CD14-positive monocyte (primary cell): ENCODE data around the gene ALAS2. TPM values are rescaled to one million over a fixed set of nuclear protein-coding genes. Genes with fewer than 3 reads are reported as not detected.

Experiments
- DNase-seq, 3 donors: peaks; one replicate each; pipeline ENCODE4 v3.0.0-alpha.2; 2011 to 2022
- H2AFZ ChIP-seq: 2 replicates; pipeline ENCODE4 v1.6.0; 2012; ENCODE audit warnings: mild to moderate bottlenecking, low read depth, low read length, inconsistent platforms; ENCODE audit not compliant: insufficient read depth, poor library complexity, severe bottlenecking
- H3K27ac ChIP-seq, 2 donors: 1 replicate in 1 of 2; 2 replicates in 1 of 2; pipeline ENCODE4 v1.5.1; 2012 to 2013; ENCODE audit warnings: low read length in 2 of 2, control low read depth in 1 of 2, inconsistent platforms in 1 of 2, low read depth in 1 of 2, mild to moderate bottlenecking in 1 of 2
- H3K27me3 ChIP-seq, 2 donors: one replicate each; pipeline versions ENCODE4 v1.6.0 to v1.6.1; 2011 to 2013; ENCODE audit warnings: low read length in 2 of 2; ENCODE audit not compliant: control insufficient read depth in 2 of 2, insufficient read depth in 2 of 2
- H3K36me3 ChIP-seq, 2 donors: replicated peaks in 1 of 2; 1 replicate in 1 of 2; 2 replicates in 1 of 2; pipeline versions ENCODE4 v1.5.1 to v1.6.1; 2012 to 2013; ENCODE audit warnings: low read length in 2 of 2, control low read depth in 1 of 2, inconsistent platforms in 1 of 2, mild to moderate bottlenecking in 1 of 2; ENCODE audit not compliant: insufficient read depth in 2 of 2, control insufficient read depth in 1 of 2
- H3K4me1 ChIP-seq, 2 donors: 1 replicate in 1 of 2; 2 replicates in 1 of 2; pipeline versions ENCODE4 v1.5.1 to v1.6.1; 2012 to 2013; ENCODE audit warnings: low read length in 2 of 2, control low read depth in 1 of 2, inconsistent platforms in 1 of 2, mild to moderate bottlenecking in 1 of 2, moderate library complexity in 1 of 2; ENCODE audit not compliant: insufficient read depth in 2 of 2, control insufficient read depth in 1 of 2
- H3K4me2 ChIP-seq: replicated peaks from 2 replicates; pipeline ENCODE3; 2012; ENCODE audit warnings: low read length, moderate library complexity, mild to moderate bottlenecking; ENCODE audit not compliant: poor library complexity, severe bottlenecking; ENCODE audit errors: extremely low read depth
- H3K4me3 ChIP-seq, 3 experiments: fragments of 200-600 bp in 1 of 3; sonication (generic) in 1 of 3; replicated peaks in 1 of 3; 1 replicate in 2 of 3; 2 replicates in 1 of 3; pipeline ENCODE4 v1.5.1; 2011 to 2013; ENCODE audit warnings: low read length in 3 of 3, mild to moderate bottlenecking in 3 of 3, control low read depth in 2 of 3, low read depth in 2 of 3, inconsistent platforms in 1 of 3, moderate library complexity in 1 of 3
- H3K79me2 ChIP-seq: 2 replicates; pipeline ENCODE4 v1.6.0; 2012; ENCODE audit warnings: mild to moderate bottlenecking, control low read depth, inconsistent platforms, low read length, moderate library complexity; ENCODE audit not compliant: insufficient read depth
- H3K9ac ChIP-seq: 2 replicates; pipeline ENCODE4 v1.6.0; 2017; ENCODE audit warnings: low read length, mild to moderate bottlenecking; ENCODE audit not compliant: insufficient read depth, poor library complexity, severe bottlenecking
- H3K9me3 ChIP-seq, 2 donors: replicated peaks in 1 of 2; 1 replicate in 1 of 2; 2 replicates in 1 of 2; pipeline versions ENCODE4 v1.5.1 to v1.6.1; 2012 to 2013; ENCODE audit warnings: low read length in 2 of 2, control low read depth in 1 of 2; ENCODE audit not compliant: control insufficient read depth in 1 of 2, insufficient read depth in 1 of 2
- H4K20me1 ChIP-seq: 2 replicates; pipeline ENCODE4 v1.6.0; 2012; ENCODE audit warnings: mild to moderate bottlenecking, low read length, control low read depth, moderate library complexity; ENCODE audit not compliant: insufficient read depth
- H3K27ac Mint-ChIP-seq, 7 donors: one replicate each; pipeline ENCODE4 v1.8.0; 2020; ENCODE audit warnings: mild to moderate bottlenecking in 7 of 7, mixed read lengths in 7 of 7, moderate library complexity in 6 of 7, inconsistent platforms in 2 of 7
- H3K27me3 Mint-ChIP-seq, 3 donors: one replicate each; pipeline ENCODE4 v1.8.0; 2021 to 2022; ENCODE audit warnings: low read depth in 3 of 3, mild to moderate bottlenecking in 3 of 3, mixed read lengths in 3 of 3, moderate library complexity in 3 of 3, inconsistent platforms in 1 of 3
- H3K36me3 Mint-ChIP-seq, 2 donors: one replicate each; pipeline ENCODE4 v1.8.0; 2020; ENCODE audit warnings: mixed read lengths in 2 of 2, inconsistent platforms in 1 of 2, mild to moderate bottlenecking in 1 of 2
- H3K4me1 Mint-ChIP-seq: one replicate; pipeline ENCODE4 v1.8.0; 2020; ENCODE audit warnings: mild to moderate bottlenecking, mixed read lengths
- H3K4me3 Mint-ChIP-seq, 2 donors: one replicate each; pipeline ENCODE4 v1.8.0; 2020; ENCODE audit warnings: mild to moderate bottlenecking in 2 of 2, mixed read lengths in 2 of 2, moderate library complexity in 1 of 2
- H3K9me3 Mint-ChIP-seq, 7 donors: one replicate each; pipeline ENCODE4 v1.8.0; 2020 to 2022; ENCODE audit warnings: mixed read lengths in 7 of 7, mild to moderate bottlenecking in 6 of 7, moderate library complexity in 6 of 7, inconsistent platforms in 2 of 7
- WGBS: methylation state at CpG from one replicate; pipeline ENCODE4 v1.1.5; 2013; ENCODE audit warnings: missing lambda C conversion rate; ENCODE audit not compliant: insufficient coverage; 5-methylcytosine and 5-hydroxymethylcytosine counted together
- intact Hi-C, 2 donors: fragments of 100-400 bp; cut with micrococcal nuclease; formaldehyde crosslinking; loops; one replicate each; pipeline versions ENCODE4 v1.15.0 to v1.15.1; 2023
- polyA plus RNA-seq, 3 donors: library from polyadenylated mRNA; depleted of rRNA in 1 of 3; unstranded in 2 of 3; stranded (reverse) in 1 of 3; fragments of 300-500 nt in 2 of 3; fragments of >200 nt in 1 of 3; fragmentation: Illumina TruSeq in 2 of 3; gene quantifications; 1 replicate in 2 of 3; 2 replicates in 1 of 3; pipeline ENCODE4 v1.2.3, GENCODE V29; 2012 to 2021
- TF ChIP-seq, protein P1 (sequence below): fragments of 200-600 bp; IDR thresholded peaks from one replicate; pipeline ENCODE4 v1.8.0; 2022; ENCODE audit warnings: antibody characterized with exemption, mild to moderate bottlenecking

Gene ALAS2
- polyA plus RNA-seq, 3 donors = 1.1 TPM; not detected in 2

DNA sequence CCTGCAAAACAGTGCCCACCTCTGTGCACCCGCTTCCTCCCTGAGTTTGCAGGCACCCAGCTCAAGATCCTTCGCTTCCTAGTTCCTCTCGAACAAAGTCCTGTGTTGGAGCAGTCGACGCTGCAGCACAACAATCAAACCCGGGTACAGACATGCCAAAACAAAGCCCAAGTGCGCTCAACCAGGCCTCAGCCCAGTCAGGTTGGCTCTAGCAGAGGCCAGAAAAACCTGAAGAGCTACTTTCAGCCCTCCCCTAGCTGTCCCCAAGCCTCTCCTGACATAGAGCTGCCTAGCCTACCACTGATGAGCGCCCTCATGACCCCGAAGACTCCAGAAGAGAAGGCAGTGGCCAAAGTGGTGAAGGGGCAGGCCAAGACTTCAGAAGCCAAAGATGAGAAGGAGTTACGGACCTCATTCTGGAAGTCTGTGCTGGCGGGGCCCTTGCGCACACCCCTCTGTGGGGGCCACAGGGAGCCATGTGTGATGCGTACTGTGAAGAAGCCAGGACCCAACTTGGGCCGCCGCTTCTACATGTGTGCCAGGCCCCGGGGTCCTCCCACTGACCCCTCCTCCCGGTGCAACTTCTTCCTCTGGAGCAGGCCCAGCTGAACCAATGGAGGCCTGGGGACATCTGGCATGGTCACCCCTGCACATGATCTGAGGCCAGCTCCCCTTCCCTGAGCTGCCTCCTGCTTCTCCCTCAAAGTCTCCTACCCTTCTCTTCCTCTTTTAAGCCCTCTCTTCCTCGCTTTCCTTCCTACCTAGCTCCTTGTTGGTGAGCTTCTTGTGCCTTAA lies 23.8 kb downstream of the ALAS2 start:
- TF ChIP-seq, protein P1, sequence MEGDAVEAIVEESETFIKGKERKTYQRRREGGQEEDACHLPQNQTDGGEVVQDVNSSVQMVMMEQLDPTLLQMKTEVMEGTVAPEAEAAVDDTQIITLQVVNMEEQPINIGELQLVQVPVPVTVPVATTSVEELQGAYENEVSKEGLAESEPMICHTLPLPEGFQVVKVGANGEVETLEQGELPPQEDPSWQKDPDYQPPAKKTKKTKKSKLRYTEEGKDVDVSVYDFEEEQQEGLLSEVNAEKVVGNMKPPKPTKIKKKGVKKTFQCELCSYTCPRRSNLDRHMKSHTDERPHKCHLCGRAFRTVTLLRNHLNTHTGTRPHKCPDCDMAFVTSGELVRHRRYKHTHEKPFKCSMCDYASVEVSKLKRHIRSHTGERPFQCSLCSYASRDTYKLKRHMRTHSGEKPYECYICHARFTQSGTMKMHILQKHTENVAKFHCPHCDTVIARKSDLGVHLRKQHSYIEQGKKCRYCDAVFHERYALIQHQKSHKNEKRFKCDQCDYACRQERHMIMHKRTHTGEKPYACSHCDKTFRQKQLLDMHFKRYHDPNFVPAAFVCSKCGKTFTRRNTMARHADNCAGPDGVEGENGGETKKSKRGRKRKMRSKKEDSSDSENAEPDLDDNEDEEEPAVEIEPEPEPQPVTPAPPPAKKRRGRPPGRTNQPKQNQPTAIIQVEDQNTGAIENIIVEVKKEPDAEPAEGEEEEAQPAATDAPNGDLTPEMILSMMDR = no peak
- Histone ChIP-seq H3K27me3 (no peaks in the 10 kb centered on the region), H3K79me2 (no peaks in the 10 kb centered on the region), H3K9ac (no peak overlapping the region), H3K4me1 (peaks cover 14 to 17% of the 10 kb centered on the region in 2 donors), H4K20me1 (no peaks in the 10 kb centered on the region), H3K4me3 (no peak overlapping the region), H3K9me3 (no peaks in the 10 kb centered on the region), H3K27ac (peak overlapping the region in 1 of 2 donors; percentile 7), H3K36me3 (peaks cover 46 to 50% of the 10 kb centered on the region in 2 donors), H3K4me2 (no peak overlapping the region), H2AFZ (no peak overlapping the region)
- peak overlapping the region in 2 of 7 donors; percentile 68 to 78 for H3K27ac Mint-ChIP-seq
- intact Hi-C loops = loop anchor here (10.0 kb wide), 3 partner anchors 158 to 362 kb away; partner anchors contain the start of gene MAGED2 (in 1 of the 2)
- H3K36me3 Mint-ChIP-seq = peaks cover 42 to 43% of the 10 kb centered on the region in 2 donors
- WGBS = 98% methylated on average over 11 of the region's 18 CpGs
- peaks cover 0 to 2% (median 0%) of the 10 kb centered on the region in 7 donors for H3K9me3 Mint-ChIP-seq
- no peak for DNase-seq
- peaks cover 0 to 3% (median 2%) of the 10 kb centered on the region in 3 donors for H3K27me3 Mint-ChIP-seq
- H3K4me1 Mint-ChIP-seq = peaks cover 13% of the 10 kb centered on the region
- H3K4me3 Mint-ChIP-seq = no peak overlapping the region

DNA sequence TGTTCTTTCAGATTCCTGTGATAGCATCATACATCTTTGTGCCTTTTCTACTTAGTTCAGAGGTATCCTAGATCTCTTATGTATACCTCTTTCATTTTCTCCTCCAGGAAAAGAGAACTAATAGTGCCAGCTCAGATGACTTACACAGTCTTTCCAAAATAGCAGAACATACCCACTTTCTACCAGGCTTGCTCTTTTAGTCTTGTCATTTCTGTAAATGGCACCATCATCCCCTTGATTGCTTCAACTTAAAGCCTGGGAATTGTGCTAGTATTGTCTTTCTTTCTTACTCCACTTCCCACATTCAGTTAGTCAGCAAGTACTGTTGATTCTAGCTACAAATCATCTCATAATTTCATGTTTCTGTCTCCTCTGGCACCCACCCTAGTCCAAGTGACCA lies 25.5 kb downstream of the ALAS2 start:
- Histone ChIP-seq H3K9ac (no peak overlapping the region), H3K4me3 (no peak overlapping the region), H4K20me1 (no peaks in the 10 kb centered on the region), H3K9me3 (no peaks in the 10 kb centered on the region), H3K36me3 (peaks cover 46 to 52% of the 10 kb centered on the region in 2 donors), H3K79me2 (peaks cover 12% of the 10 kb centered on the region), H3K4me2 (no peak overlapping the region), H3K27ac (no peak overlapping the region), H3K4me1 (peaks cover 23 to 25% of the 10 kb centered on the region in 2 donors), H3K27me3 (no peaks in the 10 kb centered on the region), H2AFZ (no peak overlapping the region)
- H3K9me3 Mint-ChIP-seq = peaks cover 0 to 6% (median 2%) of the 10 kb centered on the region in 7 donors
- H3K27me3 Mint-ChIP-seq = peaks cover 0 to 5% (median 5%) of the 10 kb centered on the region in 3 donors
- TF ChIP-seq, protein P1 = no peak
- no peak overlapping the region for H3K4me3 Mint-ChIP-seq
- H3K27ac Mint-ChIP-seq = no peak overlapping the region
- DNase-seq = no peak
- H3K36me3 Mint-ChIP-seq = peaks cover 43 to 45% of the 10 kb centered on the region in 2 donors
- H3K4me1 Mint-ChIP-seq = peaks cover 23% of the 10 kb centered on the region
- intact Hi-C loops = loop anchor here (10.0 kb wide), 3 partner anchors 160 to 360 kb away; partner anchors contain the start of gene MAGED2 (in 1 of the 2)
